GM21360 (cell line): ENCODE measurements around the gene C1GALT1C1L.
"Not testable (repeated sequence)": the region's sequence is repeated elsewhere in the genome, so short reads cannot be mapped to it uniquely, and the experiment has no call there.

Experiments
- ATAC-seq: cut with Tn5 transposase; IDR thresholded peaks from one replicate; pipeline ENCODE4 v1.9.1; 2021; ENCODE audit warnings: mild to moderate bottlenecking, moderate library complexity; ENCODE audit not compliant: unreplicated experiment

Gene C1GALT1C1L

GRCh38 chr2:43676322-43677050, at the start of gene C1GALT1C1L:
Gene C1GALT1C1L (minus strand): TSS chr2:43676429. CDS start chr2:43676322, 107 bp downstream.
- ATAC-seq = no peak

DNA sequence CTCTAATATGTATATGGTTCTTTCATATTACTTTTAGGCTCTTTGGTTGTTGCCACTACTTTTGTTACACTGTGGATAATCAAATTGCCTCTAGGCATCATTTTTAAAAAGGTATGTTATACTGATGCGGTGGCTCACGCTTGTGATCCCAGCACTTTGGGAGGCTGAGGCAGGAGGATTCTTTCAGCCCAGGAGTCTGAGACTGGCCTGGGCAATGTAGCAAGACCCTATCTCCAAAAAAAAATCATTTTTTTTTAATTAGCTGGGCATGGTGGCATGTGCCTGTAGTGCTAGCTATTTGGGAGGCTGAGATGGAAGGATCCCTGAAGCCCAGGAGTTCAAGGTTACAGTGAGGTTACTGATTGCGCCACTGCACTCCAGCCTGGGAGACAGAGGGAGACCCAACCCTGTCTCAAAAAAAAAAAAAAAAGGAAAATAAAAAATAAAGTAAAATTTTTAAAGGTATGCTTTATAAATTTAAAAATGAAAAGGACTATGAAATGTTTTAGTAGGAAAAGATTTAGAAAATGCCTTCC, 49.5 kb upstream of the C1GALT1C1L start:
- no peak for ATAC-seq

GRCh38 chr2:43724728-43725526, 48.7 kb upstream of the C1GALT1C1L start:
- no peak for ATAC-seq

- ATAC-seq = no peak
Observed at GRCh38 chr2:43718530-43719124, 42.4 kb upstream of the C1GALT1C1L start.

DNA sequence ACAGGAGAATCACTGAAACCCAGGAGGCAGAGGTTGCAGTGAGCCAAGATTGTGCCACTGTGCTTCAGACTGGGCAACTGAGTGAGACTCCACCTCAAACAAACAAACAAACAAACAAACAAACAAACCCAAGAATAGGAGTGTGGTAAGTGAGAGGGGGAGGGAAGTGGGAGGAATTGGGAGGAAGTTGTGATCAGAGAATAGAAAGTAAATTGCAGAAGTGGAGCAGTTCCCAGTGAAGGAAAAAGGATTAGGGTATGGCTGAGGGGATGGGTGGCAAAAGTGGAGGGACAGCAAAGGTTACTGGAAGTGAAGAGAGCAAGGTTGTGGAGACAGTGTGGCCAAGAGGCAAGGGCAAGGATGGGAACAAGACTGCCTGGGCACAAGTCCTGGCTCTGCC, 41.1 kb upstream of the C1GALT1C1L start:
- ATAC-seq = no peak

- ATAC-seq = no peak
Observed at GRCh38 chr2:43715300-43716098, 39.3 kb upstream of the C1GALT1C1L start.

DNA sequence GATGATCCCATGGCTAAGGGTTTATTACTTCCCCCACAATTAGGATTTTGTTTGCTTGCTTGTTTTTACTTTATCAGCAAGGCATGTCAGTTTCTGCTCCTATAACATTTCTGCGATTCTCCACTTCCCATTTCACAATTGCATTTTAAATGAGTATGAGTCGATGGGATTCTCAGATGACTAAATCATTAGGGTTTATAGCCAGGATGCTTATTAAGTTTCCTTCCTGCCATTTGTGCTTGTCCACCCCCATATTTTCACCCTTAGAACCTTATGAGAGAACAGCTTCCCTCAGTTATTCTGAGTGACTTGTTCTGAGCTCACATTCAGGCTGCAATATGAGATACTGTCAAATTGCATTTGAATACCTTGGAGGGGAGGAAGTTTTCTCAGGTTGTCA, 37.9 kb upstream of the C1GALT1C1L start:
- no peak for ATAC-seq

GRCh38 chr2:43710866-43711265, 34.6 kb upstream of the C1GALT1C1L start:
- ATAC-seq = no peak

DNA sequence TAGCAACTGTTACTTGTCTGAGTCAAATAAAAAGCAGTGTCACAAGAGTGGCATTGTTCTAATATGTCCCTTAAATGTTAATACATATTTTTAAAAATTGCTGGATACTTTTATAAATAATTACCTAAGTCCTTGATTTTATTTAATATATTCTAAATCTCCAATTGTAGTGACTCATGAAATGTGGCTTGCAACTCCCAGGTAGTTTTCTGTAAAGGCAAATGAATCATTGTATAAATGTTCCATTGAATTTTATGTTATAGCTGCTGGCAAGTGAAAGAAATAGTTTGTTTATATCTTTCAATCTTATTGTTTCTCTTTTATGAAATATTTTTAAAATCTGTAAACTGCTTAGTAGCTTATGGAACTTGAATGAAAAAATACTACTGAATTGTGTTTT, 32.7 kb upstream of the C1GALT1C1L start:
- ATAC-seq = no peak

GRCh38 chr2:43708178-43708577, 31.9 kb upstream of the C1GALT1C1L start:
- ATAC-seq = no peak

- ATAC-seq = no peak
Observed at GRCh38 chr2:43707255-43708015, 31.2 kb upstream of the C1GALT1C1L start.

DNA sequence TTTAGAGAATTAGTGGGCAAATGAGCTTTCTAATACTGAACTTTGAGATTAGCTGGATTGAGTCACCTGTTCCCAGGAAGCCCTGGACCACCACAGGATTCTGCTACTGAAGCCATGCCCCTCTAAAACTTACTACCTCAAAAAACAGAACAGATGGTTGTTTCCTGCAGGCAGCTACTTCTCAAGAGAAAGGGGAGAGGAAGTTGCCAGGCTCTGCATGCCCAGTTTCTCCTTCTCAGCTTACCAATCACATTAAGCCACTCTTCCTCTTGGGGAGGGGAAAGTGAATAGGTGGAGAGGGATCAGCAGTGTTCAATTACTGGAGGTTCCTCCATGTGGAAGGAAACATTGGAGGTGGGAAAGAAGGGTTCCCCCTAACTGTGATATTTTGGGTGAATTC, 24.9 kb upstream of the C1GALT1C1L start:
- no peak for ATAC-seq

DNA sequence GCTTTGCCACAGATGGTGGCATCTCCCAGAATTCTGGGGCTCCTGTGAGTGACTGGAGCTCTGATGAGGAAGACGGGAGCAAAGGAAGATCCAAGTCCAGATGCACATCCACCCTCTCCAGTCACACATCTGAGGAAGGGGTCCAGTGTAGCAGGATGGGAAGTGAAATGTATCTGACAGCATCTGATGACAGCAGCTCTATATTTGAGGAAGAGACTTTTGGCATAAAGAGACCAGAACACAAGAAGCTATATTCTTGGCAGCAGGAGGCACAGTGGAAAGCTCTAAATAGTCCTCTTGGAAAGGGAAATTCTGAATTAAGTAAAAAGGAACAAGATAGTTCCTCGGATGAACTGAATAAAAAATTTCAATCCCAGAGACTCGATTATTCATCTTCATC, 23.5 kb upstream of the C1GALT1C1L start:
- ATAC-seq = no peak

DNA sequence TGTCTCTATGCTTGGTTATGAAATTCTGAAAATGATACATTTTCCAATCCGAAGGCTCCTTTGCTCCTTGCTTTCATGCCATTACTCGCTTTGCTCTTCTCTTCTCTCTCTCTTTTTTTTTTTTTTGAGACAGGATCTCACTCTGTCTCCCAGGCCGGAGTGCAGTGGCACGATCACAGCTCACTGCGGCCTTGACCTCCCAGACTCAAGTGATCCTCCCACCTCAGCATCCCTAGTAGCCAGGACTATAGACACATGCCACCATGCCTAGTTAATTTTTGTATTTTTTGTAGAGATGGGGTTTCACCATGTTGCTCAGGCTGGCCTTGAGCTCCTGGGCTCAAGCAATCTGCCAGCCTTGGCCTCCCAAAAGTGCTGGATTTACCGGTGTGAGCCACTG, 21.9 kb upstream of the C1GALT1C1L start:
- not testable (repeated sequence) for ATAC-seq

DNA sequence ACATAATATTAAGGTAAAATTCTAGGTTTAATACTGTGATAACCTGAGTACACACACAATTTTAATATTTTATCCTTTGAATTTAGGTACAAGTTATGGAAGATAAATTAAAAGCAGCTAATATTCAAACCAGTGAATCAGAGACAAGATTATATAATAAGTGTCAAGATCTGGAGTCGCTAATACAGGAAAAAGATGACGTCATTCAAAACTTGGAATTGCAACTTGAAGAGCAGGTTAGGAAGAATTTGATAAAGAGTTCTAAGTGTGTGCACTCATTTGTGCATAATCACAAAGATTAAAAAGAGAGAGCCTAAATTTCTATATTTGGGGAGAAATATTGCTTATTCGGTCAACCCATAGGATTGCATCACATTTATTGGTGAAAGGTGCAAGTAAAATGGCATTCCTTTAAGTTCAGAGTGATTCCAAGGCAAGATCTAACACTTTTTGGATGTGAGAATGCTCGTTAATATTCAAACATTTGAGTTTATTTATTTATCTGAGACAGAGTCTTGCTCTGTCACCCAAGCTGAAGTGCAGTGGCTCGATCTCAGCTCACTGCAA, 16.3 kb upstream of the C1GALT1C1L start:
- ATAC-seq = no peak

- no peak for ATAC-seq
Observed at GRCh38 chr2:43689999-43690398, 13.8 kb upstream of the C1GALT1C1L start.

DNA sequence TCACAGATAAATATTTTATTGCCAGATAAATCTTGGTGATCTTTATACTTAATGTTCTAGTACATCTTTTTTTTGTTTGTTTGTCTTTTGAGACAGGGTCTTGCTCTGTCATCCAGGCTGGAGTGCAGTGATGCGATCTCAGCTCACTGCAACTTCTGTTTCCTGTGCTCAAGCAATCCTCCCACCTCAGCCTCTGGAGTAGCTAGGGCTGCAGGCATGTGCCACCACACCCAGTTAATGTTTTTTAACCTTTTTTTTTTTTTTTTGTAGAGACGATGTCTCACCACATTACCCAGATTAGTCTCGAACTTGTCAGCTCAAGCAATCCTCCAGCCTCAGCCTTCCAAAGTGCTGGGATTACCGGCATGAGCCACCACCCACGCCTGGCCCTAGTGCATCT, 9.1 kb upstream of the C1GALT1C1L start:
- no peak for ATAC-seq

- not testable (repeated sequence) for ATAC-seq
Observed at GRCh38 chr2:43677783-43678182, 1.6 kb upstream of the C1GALT1C1L start.

GRCh38 chr2:43675646-43676321, 445 bp downstream of the C1GALT1C1L start:
- no peak for ATAC-seq
